ENCODE data around the gene GPR141. TPM values are rescaled to one million over a fixed set of nuclear protein-coding genes. Genes with fewer than 3 reads are reported as not detected.

GPR141 gene
- total and polyA plus RNA-seq, 2 of the 13 experiments (the other 11 are each of a cell fraction or from before 2014, with no cell fraction given) = not detected

Other genes starting within 250 kb of the GPR141 start
- gene ELMO1, start 234.9 kb upstream of the GPR141 start, total RNA-seq (2016; rRNA removed; fragmentation: Illumina TruSeq; extraction: Trizol) = 0.11 TPM in 1 of 2 replicates, not detected in the other
- 0.14 and 0.17 TPM in 2 replicates for gene ELMO1, start 234.9 kb upstream of the GPR141 start, polyA plus RNA-seq (2011; rRNA removed)
- not detected in 2 replicates for gene NME8, start 164.8 kb downstream of the GPR141 start, total RNA-seq (2016; rRNA removed; fragmentation: Illumina TruSeq; extraction: Trizol)
- gene NME8, start 164.8 kb downstream of the GPR141 start, polyA plus RNA-seq (2011; rRNA removed) = not detected in 2 replicates
- gene SFRP4, start 233.1 kb downstream of the GPR141 start, total RNA-seq (2016; rRNA removed; fragmentation: Illumina TruSeq; extraction: Trizol) = 1.2 and 1.8 TPM in 2 replicates
- 0.96 and 1.5 TPM in 2 replicates for gene SFRP4, start 233.1 kb downstream of the GPR141 start, polyA plus RNA-seq (2011; rRNA removed)
- gene EPDR1, start 236.9 kb downstream of the GPR141 start, total RNA-seq (2016; rRNA removed; fragmentation: Illumina TruSeq; extraction: Trizol) = 27.3 and 38.3 TPM in 2 replicates
- gene EPDR1, start 236.9 kb downstream of the GPR141 start, polyA plus RNA-seq (2011; rRNA removed) = 48.6 and 50.2 TPM in 2 replicates